ENCODE measurements around the gene FURIN. TPM values are rescaled to one million over a fixed set of nuclear protein-coding genes. Genes with fewer than 3 reads are reported as not detected.
"Not testable (repeated sequence)": the region's sequence is repeated elsewhere in the genome, so short reads cannot be mapped to it uniquely, and the experiment has no call there.

The FURIN gene
- total RNA-seq, 2 experiments from 2014 or later = 97.4 to 104 TPM

- Mint-ChIP-seq H3K4me3 (no peak overlapping the region), H3K27ac (no peak overlapping the region), H3K36me3 (ENCODE audit: low read depth) (no peaks in the 10 kb centered on the region), H3K9me3 (no peaks in the 10 kb centered on the region), H3K4me1 (ENCODE audit: low read depth) (peaks cover 7% of the 10 kb centered on the region), H3K27me3 (no peaks in the 10 kb centered on the region)
- Histone ChIP-seq H3K4me1 (ENCODE audit: insufficient read depth, low read length) (peaks cover 12% of the 10 kb centered on the region), H3K4me3 (ENCODE audit: low read length) (no peak overlapping the region), H3K27ac (ENCODE audit: low read depth in 1 of 2, low read length in 2 of 2) (no peak overlapping the region), H3K9me3 (ENCODE audit: control insufficient read depth in 1 of 2, insufficient read depth in 1 of 2, low read length in 2 of 2) (no peaks in the 10 kb centered on the region), H3K27me3 (ENCODE audit: control insufficient read depth in 1 of 2, insufficient read depth in 2 of 2, low read length in 2 of 2) (no peaks in the 10 kb centered on the region), H3K36me3 (ENCODE audit: insufficient read depth, low read length) (no peaks in the 10 kb centered on the region)
- no peak for ATAC-seq (ENCODE audit: poor library complexity)
- intact Hi-C loops (cut with DNase I, micrococcal nuclease) = no loop called here
- no peak for TF ChIP-seq CTCF (IDR thresholded peaks at IDR 0.05)
- POLR2A ChIA-PET = no interaction called here
- DNase-seq = no peak
- CTCF ChIA-PET = no interaction called here
Measured at GRCh38 chr15:90844696-90845095, 23.7 kb upstream of the FURIN start.

- POLR2A ChIA-PET = no interaction called here
- TF ChIP-seq CTCF (IDR thresholded peaks at IDR 0.05) = no peak
- Mint-ChIP-seq H3K27me3 (no peaks in the 10 kb centered on the region), H3K36me3 (ENCODE audit: low read depth) (no peaks in the 10 kb centered on the region), H3K4me1 (ENCODE audit: low read depth) (peaks cover under 1% of the 10 kb centered on the region), H3K27ac (no peak overlapping the region), H3K9me3 (no peaks in the 10 kb centered on the region), H3K4me3 (no peak overlapping the region)
- H3K27ac ChIP-seq (ENCODE audit: low read depth in 1 of 2, low read length in 2 of 2) = no peak overlapping the region
- DNase-seq (peak in 4 of 14 experiments; percentile 12 to 72 (median 52)), ATAC-seq (ENCODE audit: poor library complexity) (peak; percentile 48)
- no peaks in the 10 kb centered on the region for H3K9me3 ChIP-seq (ENCODE audit: control insufficient read depth in 1 of 2, insufficient read depth in 1 of 2, low read length in 2 of 2)
- no peaks in the 10 kb centered on the region for H3K27me3 ChIP-seq (ENCODE audit: control insufficient read depth in 1 of 2, insufficient read depth in 2 of 2, low read length in 2 of 2)
- CTCF ChIA-PET = no interaction called here
- peaks cover 6% of the 10 kb centered on the region for H3K4me1 ChIP-seq (ENCODE audit: insufficient read depth, low read length)
- intact Hi-C loops (cut with DNase I, micrococcal nuclease) = no loop called here
- no peak overlapping the region for H3K4me3 ChIP-seq (ENCODE audit: low read length)
- H3K36me3 ChIP-seq (ENCODE audit: insufficient read depth, low read length) = no peaks in the 10 kb centered on the region
Measured at GRCh38 chr15:90845201-90845949, 23.0 kb upstream of the FURIN start.

- intact Hi-C loops (cut with DNase I, micrococcal nuclease); POLR2A ChIA-PET; H3K9me3 ChIP-seq (ENCODE audit: control insufficient read depth in 1 of 2, insufficient read depth in 1 of 2, low read length in 2 of 2); H3K27me3 Mint-ChIP-seq; H3K27me3 ChIP-seq (ENCODE audit: control insufficient read depth in 1 of 2, insufficient read depth in 2 of 2, low read length in 2 of 2); H3K4me3 ChIP-seq (ENCODE audit: low read length); H3K36me3 ChIP-seq (ENCODE audit: insufficient read depth, low read length); H3K27ac ChIP-seq (ENCODE audit: low read depth in 1 of 2, low read length in 2 of 2); H3K36me3 Mint-ChIP-seq (ENCODE audit: low read depth); DNase-seq; H3K27ac Mint-ChIP-seq; H3K9me3 Mint-ChIP-seq; ATAC-seq (ENCODE audit: poor library complexity); H3K4me3 Mint-ChIP-seq; CTCF ChIA-PET: not testable (repeated sequence)
- H3K4me1 ChIP-seq (ENCODE audit: insufficient read depth, low read length) = peaks cover 43% of the 10 kb centered on the region
- peaks cover 32% of the 10 kb centered on the region for H3K4me1 Mint-ChIP-seq (ENCODE audit: low read depth)
Measured at GRCh38 chr15:90849424-90849823, 19.0 kb upstream of the FURIN start.

Measured in CD4-positive, alpha-beta T cell (primary cell).